ENCODE measurements around the gene TCP11L1.

DNA sequence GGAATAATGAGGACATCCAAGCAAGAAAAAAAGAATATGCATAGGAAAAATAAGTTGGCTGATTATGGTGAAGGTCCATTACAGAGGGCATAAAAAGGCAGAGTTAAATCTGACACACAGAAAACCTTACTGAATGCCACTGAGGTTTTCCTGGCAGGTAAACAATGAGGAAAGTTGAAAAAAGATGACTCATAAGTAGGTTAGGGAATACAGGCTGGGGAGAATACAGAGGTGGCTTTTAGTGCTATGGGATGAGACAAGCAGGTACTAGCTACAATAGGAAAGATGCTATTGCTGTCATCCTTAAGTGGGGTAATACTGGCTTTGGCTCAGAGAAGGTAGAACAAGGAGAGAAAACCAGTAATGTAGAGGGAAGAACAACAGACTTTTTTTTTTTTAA, 77.2 kb downstream of the TCP11L1 start:
- TF ChIP-seq, protein P1, sequence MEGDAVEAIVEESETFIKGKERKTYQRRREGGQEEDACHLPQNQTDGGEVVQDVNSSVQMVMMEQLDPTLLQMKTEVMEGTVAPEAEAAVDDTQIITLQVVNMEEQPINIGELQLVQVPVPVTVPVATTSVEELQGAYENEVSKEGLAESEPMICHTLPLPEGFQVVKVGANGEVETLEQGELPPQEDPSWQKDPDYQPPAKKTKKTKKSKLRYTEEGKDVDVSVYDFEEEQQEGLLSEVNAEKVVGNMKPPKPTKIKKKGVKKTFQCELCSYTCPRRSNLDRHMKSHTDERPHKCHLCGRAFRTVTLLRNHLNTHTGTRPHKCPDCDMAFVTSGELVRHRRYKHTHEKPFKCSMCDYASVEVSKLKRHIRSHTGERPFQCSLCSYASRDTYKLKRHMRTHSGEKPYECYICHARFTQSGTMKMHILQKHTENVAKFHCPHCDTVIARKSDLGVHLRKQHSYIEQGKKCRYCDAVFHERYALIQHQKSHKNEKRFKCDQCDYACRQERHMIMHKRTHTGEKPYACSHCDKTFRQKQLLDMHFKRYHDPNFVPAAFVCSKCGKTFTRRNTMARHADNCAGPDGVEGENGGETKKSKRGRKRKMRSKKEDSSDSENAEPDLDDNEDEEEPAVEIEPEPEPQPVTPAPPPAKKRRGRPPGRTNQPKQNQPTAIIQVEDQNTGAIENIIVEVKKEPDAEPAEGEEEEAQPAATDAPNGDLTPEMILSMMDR (IDR thresholded peaks at IDR 0.05; ENCODE audit: low read length) = no peak
- TF ChIP-seq EZH2 (optimal IDR thresholded peaks at IDR 0.05; ENCODE audit: low read depth, low read length) (no peak), EZH2phosphoT487 (IDR thresholded peaks at IDR 0.05; ENCODE audit: low read length) (no peak)

Measured in MM.1S (cell line).